Measurements from ENCODE around the gene RHEX.

DNA sequence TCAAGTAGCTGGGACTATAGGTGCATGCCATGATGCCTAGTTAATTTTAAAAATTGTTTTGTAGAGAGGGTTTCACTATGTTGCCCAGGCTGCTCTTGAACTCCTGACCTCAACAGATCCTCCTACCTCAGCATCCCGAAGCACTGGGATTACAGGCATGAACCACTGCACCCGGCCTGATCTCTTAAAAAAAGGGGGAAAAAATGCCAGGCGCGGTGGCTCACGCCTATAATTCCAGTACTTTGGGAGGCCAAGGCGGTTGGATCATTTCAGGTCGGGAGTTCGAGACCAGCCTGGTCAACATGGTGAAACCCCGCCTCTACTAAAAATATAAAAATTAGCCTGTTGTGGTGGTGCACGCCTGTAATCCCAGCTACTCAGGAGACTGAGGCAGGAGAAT is 51.0 kb downstream of the RHEX start:
- TF ChIP-seq ESRRA (IDR thresholded peaks at IDR 0.05; ENCODE audit: borderline replicate concordance, low read length) (no peak), HMGXB4 (CRISPR knock-in tag; IDR thresholded peaks at IDR 0.05; ENCODE audit: borderline replicate concordance) (no peak), RCOR1 (IDR thresholded peaks at IDR 0.05; ENCODE audit: low read depth, low read length) (no peak), BHLHE40 (IDR thresholded peaks at IDR 0.05; ENCODE audit: low read depth, low read length) (no peak), CEBPB (IDR thresholded peaks at IDR 0.05) (no peak)
- TF ChIP-seq, protein P1, sequence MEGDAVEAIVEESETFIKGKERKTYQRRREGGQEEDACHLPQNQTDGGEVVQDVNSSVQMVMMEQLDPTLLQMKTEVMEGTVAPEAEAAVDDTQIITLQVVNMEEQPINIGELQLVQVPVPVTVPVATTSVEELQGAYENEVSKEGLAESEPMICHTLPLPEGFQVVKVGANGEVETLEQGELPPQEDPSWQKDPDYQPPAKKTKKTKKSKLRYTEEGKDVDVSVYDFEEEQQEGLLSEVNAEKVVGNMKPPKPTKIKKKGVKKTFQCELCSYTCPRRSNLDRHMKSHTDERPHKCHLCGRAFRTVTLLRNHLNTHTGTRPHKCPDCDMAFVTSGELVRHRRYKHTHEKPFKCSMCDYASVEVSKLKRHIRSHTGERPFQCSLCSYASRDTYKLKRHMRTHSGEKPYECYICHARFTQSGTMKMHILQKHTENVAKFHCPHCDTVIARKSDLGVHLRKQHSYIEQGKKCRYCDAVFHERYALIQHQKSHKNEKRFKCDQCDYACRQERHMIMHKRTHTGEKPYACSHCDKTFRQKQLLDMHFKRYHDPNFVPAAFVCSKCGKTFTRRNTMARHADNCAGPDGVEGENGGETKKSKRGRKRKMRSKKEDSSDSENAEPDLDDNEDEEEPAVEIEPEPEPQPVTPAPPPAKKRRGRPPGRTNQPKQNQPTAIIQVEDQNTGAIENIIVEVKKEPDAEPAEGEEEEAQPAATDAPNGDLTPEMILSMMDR (IDR thresholded peaks at IDR 0.05), result no peak

Measured in A549 (cell line).